SU-DHL-6 (cell line): ENCODE measurements around the gene PRAC2.
"Not testable (repeated sequence)": the region's sequence is repeated elsewhere in the genome, so short reads cannot be mapped to it uniquely, and the experiment has no call there.

Experiments
- H2AFZ ChIP-seq: fragments of 200-600 bp; sonication (generic); 2 replicates; pipeline ENCODE4 v1.6.1; 2014; ENCODE audit warnings: low read depth, mild to moderate bottlenecking, moderate library complexity, mixed read lengths, antibody characterized with exemption, low read length; ENCODE audit not compliant: severe bottlenecking
- H3F3A ChIP-seq: fragments of 200-600 bp; shearing (Covaris generic); 2 replicates; pipeline ENCODE4 v1.6.0; 2016; ENCODE audit warnings: antibody characterized with exemption, mild to moderate bottlenecking; ENCODE audit not compliant: insufficient read depth
- H3K27ac ChIP-seq: fragments of 200-600 bp; sonication (generic); 2 replicates; pipeline ENCODE4 v1.5.1; 2016; ENCODE audit warnings: low read depth, mild to moderate bottlenecking, low read length, moderate library complexity, mixed read lengths
- H3K27me3 ChIP-seq: fragments of 200-600 bp; sonication (generic), shearing (Covaris generic); 2 replicates; pipeline ENCODE4 v1.6.0; 2014; ENCODE audit warnings: mild to moderate bottlenecking, low read length
- H3K36me3 ChIP-seq: fragments of 200-600 bp; sonication (generic); 2 replicates; pipeline ENCODE4 v1.6.1; 2014; ENCODE audit warnings: mild to moderate bottlenecking, low read length, mixed read lengths
- H3K4me2 ChIP-seq: fragments of 300-600, 200-600 bp; shearing (Covaris generic), sonication (generic); 2 replicates; pipeline ENCODE4 v1.6.0; 2014; ENCODE audit warnings: low read length, low read depth, mild to moderate bottlenecking; ENCODE audit not compliant: poor library complexity, severe bottlenecking
- H3K4me3 ChIP-seq: fragments of 200-600 bp; sonication (generic); 2 replicates; pipeline ENCODE4 v1.5.1; 2014; ENCODE audit warnings: antibody characterized with exemption, low read length, mild to moderate bottlenecking, mixed read lengths; ENCODE audit not compliant: insufficient read depth, poor library complexity, severe bottlenecking
- H3K79me2 ChIP-seq: fragments of 200-600 bp; sonication (generic); 2 replicates; pipeline ENCODE4 v1.6.1; 2014; ENCODE audit warnings: mild to moderate bottlenecking, low read length, moderate library complexity; ENCODE audit not compliant: insufficient read depth
- H3K9ac ChIP-seq: fragments of 200-600 bp; sonication (generic); 2 replicates; pipeline ENCODE4 v1.7.0; 2014; ENCODE audit warnings: mild to moderate bottlenecking, low read length
- H3K9me2 ChIP-seq: fragments of 200-600 bp; sonication (generic); replicated peaks from 2 replicates; pipeline ENCODE4 v1.6.1; 2014; ENCODE audit warnings: low read length; ENCODE audit not compliant: insufficient read depth
- H3K9me3 ChIP-seq: fragments of 200-600 bp; sonication (generic); 2 replicates; pipeline ENCODE4 v1.6.1; 2014; ENCODE audit warnings: low read length, mixed read lengths; ENCODE audit not compliant: insufficient read depth
- H4K20me1 ChIP-seq: fragments of 200-600 bp; sonication (generic); 2 replicates; pipeline ENCODE4 v1.6.1; 2014; ENCODE audit warnings: low read depth, mild to moderate bottlenecking, antibody characterized with exemption, low read length, moderate library complexity, mixed read lengths
- EZH2phosphoT487 ChIP-seq: fragments of 200-600 bp; sonication (generic), shearing (Covaris generic); conservative IDR thresholded peaks from 2 replicates; pipeline ENCODE4 v1.6.1; 2018; ENCODE audit warnings: mild to moderate bottlenecking, antibody characterized with exemption, low read length, moderate library complexity, mixed read lengths
- TF ChIP-seq, protein P1 (sequence below): fragments of 200-600 bp; sonication (generic); IDR thresholded peaks from one replicate; pipeline ENCODE4 v1.5.1; 2017; ENCODE audit warnings: antibody characterized with exemption, mild to moderate bottlenecking, low read length, moderate library complexity; ENCODE audit not compliant: insufficient read depth, poor library complexity, severe bottlenecking

Gene PRAC2

DNA sequence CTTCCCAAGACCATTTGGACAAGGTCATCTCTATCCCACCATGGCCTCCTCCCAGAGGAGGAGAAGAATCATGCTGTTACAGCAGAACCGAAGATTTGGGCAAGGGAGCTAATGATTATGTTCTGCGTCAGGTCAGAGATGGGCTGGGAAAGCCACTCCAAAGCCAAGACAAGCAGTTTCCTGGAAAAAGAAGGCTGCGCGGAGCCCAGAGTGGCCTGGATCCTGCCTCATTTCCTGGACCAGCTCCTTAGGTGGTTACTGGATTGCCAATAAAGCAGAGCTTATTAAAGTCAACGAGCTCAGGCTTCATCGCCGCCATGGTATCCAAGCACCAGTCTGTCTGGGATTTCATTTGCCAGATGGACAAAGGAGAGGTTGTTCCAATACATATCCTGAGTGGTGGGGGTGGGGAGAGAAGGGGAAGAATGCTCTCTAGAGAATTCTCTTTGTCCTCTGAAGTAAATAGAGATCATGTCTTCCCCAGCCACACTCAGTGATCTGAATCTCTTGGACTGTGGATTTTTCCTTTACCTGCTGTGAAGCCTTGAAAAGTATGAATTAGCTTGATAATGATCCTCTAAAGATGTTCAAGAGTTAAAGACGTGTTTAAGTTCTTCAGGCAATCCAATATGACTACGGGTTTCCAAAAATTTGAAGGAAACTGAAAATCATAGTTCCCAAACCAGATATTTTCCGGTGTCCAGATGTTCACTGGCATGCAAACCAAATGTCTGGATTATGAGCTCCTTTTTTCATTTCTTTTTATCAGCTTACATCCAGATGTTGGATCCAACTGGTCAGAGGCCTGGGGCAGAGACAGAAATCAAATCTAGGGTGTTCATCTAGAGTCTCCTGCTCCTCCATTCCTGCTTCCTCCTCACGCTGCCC lies 18.4 kb upstream of the PRAC2 start:
- Histone ChIP-seq H3F3A (no peaks in the 10 kb centered on the region), H3K36me3 (no peaks in the 10 kb centered on the region), H3K27ac (no peak overlapping the region), H3K9me3 (no peaks in the 10 kb centered on the region), H2AFZ (no peak overlapping the region), H3K9ac (no peak overlapping the region), H3K27me3 (no peaks in the 10 kb centered on the region), H3K4me3 (no peak overlapping the region), H3K79me2 (no peaks in the 10 kb centered on the region), H4K20me1 (no peaks in the 10 kb centered on the region), H3K4me2 (no peak overlapping the region), H3K9me2 (no peaks in the 10 kb centered on the region)
- TF ChIP-seq, protein P1, sequence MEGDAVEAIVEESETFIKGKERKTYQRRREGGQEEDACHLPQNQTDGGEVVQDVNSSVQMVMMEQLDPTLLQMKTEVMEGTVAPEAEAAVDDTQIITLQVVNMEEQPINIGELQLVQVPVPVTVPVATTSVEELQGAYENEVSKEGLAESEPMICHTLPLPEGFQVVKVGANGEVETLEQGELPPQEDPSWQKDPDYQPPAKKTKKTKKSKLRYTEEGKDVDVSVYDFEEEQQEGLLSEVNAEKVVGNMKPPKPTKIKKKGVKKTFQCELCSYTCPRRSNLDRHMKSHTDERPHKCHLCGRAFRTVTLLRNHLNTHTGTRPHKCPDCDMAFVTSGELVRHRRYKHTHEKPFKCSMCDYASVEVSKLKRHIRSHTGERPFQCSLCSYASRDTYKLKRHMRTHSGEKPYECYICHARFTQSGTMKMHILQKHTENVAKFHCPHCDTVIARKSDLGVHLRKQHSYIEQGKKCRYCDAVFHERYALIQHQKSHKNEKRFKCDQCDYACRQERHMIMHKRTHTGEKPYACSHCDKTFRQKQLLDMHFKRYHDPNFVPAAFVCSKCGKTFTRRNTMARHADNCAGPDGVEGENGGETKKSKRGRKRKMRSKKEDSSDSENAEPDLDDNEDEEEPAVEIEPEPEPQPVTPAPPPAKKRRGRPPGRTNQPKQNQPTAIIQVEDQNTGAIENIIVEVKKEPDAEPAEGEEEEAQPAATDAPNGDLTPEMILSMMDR: no peak
- TF ChIP-seq EZH2phosphoT487: no peak

DNA sequence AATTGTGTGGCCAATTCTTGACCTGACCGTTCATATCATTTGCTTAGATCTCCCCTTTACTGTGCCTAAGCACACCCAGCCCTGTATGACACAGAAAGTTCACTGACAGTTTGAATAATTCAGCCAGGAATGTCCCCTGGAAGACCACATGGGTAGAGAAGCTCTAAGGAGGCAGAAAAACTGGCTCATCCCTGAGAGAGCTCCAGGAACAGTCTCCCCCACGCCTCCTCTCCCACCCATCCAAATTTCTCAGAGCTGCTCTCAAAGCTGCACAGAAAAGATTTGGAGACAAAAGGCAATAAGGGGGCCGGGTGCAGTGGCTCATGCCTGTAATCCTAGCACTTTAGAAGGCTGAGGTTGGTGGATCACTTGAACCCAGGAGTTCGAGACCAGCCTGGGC lies 11.9 kb upstream of the PRAC2 start:
- H3K9me2 ChIP-seq: no peaks in the 10 kb centered on the region
- no peak overlapping the region for H3K4me2 ChIP-seq
- no peaks in the 10 kb centered on the region for H4K20me1 ChIP-seq
- no peaks in the 10 kb centered on the region for H3F3A ChIP-seq
- no peaks in the 10 kb centered on the region for H3K36me3 ChIP-seq
- H3K27me3 ChIP-seq: no peaks in the 10 kb centered on the region
- H3K9ac ChIP-seq: no peak overlapping the region
- TF ChIP-seq, protein P1: no peak
- no peak for TF ChIP-seq EZH2phosphoT487
- H2AFZ ChIP-seq: no peak overlapping the region
- H3K9me3 ChIP-seq: no peaks in the 10 kb centered on the region
- H3K4me3 ChIP-seq: no peak overlapping the region
- H3K27ac ChIP-seq: no peak overlapping the region
- no peaks in the 10 kb centered on the region for H3K79me2 ChIP-seq

DNA sequence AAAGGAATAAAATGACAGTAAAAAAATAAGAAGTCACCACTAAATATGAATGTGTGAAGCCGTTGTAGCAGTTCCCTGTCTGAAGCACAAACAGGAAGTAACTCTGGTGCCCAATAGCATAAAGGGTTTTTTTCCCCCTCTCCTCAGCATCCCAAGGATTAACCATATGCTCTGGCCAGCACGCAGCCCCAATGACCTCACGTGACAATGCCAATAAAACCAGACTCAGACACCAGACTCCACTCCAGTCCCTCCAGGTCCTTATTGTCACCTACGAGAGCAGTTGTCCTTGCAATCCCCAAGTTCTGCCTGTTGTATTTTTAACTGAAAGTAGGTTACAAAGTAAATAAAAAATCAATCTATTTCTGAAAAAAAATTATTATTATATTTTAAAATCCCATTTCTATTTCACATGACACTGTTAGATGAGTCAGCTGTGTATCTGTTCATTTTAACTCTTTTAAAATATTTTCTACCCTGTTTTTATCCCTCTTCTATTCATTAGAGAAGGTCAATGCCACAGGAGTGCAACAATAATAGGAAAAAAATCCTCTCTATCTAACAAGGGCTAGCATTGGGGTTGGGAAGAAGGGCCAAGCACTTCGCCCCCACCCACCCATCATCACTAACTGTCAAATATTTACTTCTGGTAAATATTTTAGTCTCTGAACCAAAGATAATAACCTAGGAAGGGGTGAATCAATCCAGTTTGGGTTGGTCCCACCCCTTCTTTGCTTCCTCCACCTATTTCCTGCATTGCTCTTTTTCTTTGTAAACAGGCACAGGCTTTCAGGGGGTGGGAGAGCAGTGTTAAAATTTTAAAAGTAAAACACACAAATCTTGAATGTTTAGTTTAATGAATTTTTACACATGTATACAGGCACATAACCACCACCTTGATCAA lies 7.2 kb upstream of the PRAC2 start:
- TF ChIP-seq, protein P1: no peak
- TF ChIP-seq EZH2phosphoT487: no peak
- H3K9me3 ChIP-seq: no peaks in the 10 kb centered on the region
- no peak overlapping the region for H3K4me2 ChIP-seq
- H3K27ac ChIP-seq: no peak overlapping the region
- no peak overlapping the region for H3K9ac ChIP-seq
- H3K36me3 ChIP-seq: no peaks in the 10 kb centered on the region
- no peaks in the 10 kb centered on the region for H3F3A ChIP-seq
- no peaks in the 10 kb centered on the region for H4K20me1 ChIP-seq
- no peak overlapping the region for H3K4me3 ChIP-seq
- no peaks in the 10 kb centered on the region for H3K9me2 ChIP-seq
- H2AFZ ChIP-seq: no peak overlapping the region
- no peaks in the 10 kb centered on the region for H3K27me3 ChIP-seq
- no peaks in the 10 kb centered on the region for H3K79me2 ChIP-seq

DNA sequence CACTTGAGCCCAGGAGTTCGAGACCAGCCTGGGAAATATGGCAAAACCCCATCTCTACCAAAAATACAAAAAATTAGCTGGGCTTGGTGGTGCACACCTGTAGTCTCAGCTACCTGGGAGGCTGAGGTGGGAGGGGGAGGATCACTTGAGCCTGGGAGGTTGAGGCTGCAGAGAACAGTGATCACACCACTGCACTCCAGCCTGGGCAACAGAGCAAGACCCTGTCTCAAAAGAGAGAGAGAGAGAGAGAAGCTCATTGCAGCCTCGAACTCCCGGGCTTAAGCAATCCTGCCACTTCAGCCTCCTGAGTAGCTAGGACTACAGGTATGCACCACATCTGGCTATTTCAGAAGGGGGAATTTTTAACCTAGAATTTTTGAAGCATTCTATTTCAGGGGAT lies 6.4 kb upstream of the PRAC2 start:
- not testable (repeated sequence) for H3F3A ChIP-seq, H3K36me3 ChIP-seq, H3K9me3 ChIP-seq, H3K4me3 ChIP-seq, H3K4me2 ChIP-seq, H3K27ac ChIP-seq, H4K20me1 ChIP-seq, H3K79me2 ChIP-seq, H2AFZ ChIP-seq, H3K27me3 ChIP-seq, H3K9ac ChIP-seq, H3K9me2 ChIP-seq
